ENCODE measurements around the gene SDHAF1.

Gene SDHAF1, protein sequence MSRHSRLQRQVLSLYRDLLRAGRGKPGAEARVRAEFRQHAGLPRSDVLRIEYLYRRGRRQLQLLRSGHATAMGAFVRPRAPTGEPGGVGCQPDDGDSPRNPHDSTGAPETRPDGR
- long read RNA-seq, transcript SDHAF1-201 (1 exons, 1,117 nt), result major isoform, 141 of 141 reads
- long read RNA-seq, partial matches to known transcripts, result 0 of 141 reads
- long read RNA-seq, other reads (novel, unspliced or antisense), result 0 of 141 reads

DNA sequence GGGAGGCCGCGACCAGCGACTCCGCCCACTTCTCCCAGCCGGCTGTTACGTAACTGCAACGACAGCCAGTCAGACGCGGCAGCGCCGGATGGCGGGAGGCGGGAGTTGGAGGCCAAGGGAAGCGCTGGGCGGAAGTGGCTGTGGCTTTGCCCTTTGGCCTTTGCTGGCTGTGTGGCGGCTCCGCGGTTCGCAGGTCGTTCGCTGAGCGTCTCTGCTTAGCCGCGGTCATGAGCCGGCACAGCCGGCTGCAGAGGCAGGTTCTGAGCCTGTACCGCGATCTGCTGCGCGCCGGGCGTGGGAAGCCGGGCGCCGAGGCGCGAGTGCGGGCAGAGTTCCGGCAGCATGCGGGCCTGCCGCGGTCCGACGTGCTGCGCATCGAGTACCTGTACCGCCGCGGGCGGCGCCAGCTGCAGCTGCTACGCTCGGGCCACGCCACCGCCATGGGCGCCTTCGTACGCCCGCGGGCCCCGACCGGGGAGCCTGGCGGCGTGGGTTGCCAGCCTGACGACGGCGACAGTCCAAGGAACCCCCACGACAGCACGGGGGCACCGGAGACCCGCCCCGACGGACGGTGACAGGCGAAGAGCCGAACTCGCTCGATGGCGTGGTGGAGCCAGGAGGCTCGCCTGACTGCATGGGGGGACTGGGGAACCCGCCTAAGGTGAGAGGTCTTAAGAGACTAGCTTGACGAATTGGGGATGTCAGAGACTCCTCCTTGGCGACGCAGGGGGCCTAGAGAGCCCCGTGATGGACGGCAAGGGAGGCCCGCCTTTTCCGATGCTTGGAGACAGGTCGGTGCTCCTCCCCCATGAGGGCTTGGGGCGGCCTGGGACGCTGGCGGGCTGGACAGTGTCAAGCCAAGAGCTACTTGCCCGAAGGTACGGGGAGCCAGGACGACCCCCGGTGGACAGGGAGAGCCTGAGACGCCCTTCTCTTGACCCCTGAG, at the start of gene SDHAF1:
Gene SDHAF1 (plus strand): TSS at position 141 of the 946 bp plus-strand sequence. CDS start 87 bp downstream, at position 228.
- H3K27me3 ChIP-seq (ENCODE audit: insufficient read depth, poor library complexity, severe bottlenecking), result no peaks in the 10 kb centered on the region
- peak within 1 kb of the TSS; percentile 83 for H3K27ac ChIP-seq (replicated peaks)
- peak; percentile 80 for TF ChIP-seq GABPA (IDR thresholded peaks at IDR 0.05; ENCODE audit: low read depth)
- TF ChIP-seq POLR2AphosphoS5 (IDR thresholded peaks at IDR 0.05; ENCODE audit: low read depth), result peak; percentile 74; the same call in 1 of the 2 replicates
- TF ChIP-seq, protein P1, sequence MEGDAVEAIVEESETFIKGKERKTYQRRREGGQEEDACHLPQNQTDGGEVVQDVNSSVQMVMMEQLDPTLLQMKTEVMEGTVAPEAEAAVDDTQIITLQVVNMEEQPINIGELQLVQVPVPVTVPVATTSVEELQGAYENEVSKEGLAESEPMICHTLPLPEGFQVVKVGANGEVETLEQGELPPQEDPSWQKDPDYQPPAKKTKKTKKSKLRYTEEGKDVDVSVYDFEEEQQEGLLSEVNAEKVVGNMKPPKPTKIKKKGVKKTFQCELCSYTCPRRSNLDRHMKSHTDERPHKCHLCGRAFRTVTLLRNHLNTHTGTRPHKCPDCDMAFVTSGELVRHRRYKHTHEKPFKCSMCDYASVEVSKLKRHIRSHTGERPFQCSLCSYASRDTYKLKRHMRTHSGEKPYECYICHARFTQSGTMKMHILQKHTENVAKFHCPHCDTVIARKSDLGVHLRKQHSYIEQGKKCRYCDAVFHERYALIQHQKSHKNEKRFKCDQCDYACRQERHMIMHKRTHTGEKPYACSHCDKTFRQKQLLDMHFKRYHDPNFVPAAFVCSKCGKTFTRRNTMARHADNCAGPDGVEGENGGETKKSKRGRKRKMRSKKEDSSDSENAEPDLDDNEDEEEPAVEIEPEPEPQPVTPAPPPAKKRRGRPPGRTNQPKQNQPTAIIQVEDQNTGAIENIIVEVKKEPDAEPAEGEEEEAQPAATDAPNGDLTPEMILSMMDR (IDR thresholded peaks at IDR 0.05; ENCODE audit: insufficient read depth, low read length), result no peak
- peak; percentile 75 for TF ChIP-seq SPI1 (IDR thresholded peaks at IDR 0.05; ENCODE audit: borderline replicate concordance, low read depth)
- TF ChIP-seq, protein P2, sequence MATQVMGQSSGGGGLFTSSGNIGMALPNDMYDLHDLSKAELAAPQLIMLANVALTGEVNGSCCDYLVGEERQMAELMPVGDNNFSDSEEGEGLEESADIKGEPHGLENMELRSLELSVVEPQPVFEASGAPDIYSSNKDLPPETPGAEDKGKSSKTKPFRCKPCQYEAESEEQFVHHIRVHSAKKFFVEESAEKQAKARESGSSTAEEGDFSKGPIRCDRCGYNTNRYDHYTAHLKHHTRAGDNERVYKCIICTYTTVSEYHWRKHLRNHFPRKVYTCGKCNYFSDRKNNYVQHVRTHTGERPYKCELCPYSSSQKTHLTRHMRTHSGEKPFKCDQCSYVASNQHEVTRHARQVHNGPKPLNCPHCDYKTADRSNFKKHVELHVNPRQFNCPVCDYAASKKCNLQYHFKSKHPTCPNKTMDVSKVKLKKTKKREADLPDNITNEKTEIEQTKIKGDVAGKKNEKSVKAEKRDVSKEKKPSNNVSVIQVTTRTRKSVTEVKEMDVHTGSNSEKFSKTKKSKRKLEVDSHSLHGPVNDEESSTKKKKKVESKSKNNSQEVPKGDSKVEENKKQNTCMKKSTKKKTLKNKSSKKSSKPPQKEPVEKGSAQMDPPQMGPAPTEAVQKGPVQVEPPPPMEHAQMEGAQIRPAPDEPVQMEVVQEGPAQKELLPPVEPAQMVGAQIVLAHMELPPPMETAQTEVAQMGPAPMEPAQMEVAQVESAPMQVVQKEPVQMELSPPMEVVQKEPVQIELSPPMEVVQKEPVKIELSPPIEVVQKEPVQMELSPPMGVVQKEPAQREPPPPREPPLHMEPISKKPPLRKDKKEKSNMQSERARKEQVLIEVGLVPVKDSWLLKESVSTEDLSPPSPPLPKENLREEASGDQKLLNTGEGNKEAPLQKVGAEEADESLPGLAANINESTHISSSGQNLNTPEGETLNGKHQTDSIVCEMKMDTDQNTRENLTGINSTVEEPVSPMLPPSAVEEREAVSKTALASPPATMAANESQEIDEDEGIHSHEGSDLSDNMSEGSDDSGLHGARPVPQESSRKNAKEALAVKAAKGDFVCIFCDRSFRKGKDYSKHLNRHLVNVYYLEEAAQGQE (IDR thresholded peaks at IDR 0.05; ENCODE audit: insufficient replicate concordance, low read depth), result no peak
- peak within 1 kb of the TSS; percentile 83 for H3K4me3 ChIP-seq (replicated peaks; ENCODE audit: insufficient read depth, low read length)
- DNase-seq (ENCODE audit: low read depth in 1 of 2, low spot score in 1 of 2), result peak; percentile 92 to 97

DNA sequence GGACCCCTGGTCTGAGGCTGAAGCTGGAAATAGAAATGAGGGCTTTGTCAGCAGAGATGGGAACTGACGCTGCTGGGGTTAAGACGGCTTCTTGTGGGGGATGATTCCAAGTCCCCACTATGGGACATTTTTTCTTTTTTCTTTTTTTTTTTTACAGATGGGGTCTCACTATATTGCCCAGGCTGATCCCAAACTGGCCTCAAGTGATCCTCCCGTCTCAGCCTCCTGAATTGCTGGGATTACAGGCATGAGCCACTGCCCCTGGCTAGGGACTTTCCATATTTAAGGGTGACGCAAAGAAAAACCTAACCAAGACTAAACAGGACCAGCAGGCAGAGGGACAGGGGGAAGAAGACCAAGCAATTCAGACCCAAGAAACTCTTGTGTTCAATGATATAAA, 48.8 kb upstream of the SDHAF1 start:
- Histone ChIP-seq H3K4me3 (replicated peaks; ENCODE audit: insufficient read depth, low read length) (no peak overlapping the region), H3K27me3 (ENCODE audit: insufficient read depth, poor library complexity, severe bottlenecking) (no peaks in the 10 kb centered on the region), H3K27ac (replicated peaks) (no peak overlapping the region)
- TF ChIP-seq, protein P1 (IDR thresholded peaks at IDR 0.05; ENCODE audit: insufficient read depth, low read length), result no peak
- no peak for TF ChIP-seq SPI1 (IDR thresholded peaks at IDR 0.05; ENCODE audit: borderline replicate concordance, low read depth)
- TF ChIP-seq, protein P2 (IDR thresholded peaks at IDR 0.05; ENCODE audit: insufficient replicate concordance, low read depth), result no peak
- no peak for TF ChIP-seq GABPA (IDR thresholded peaks at IDR 0.05; ENCODE audit: low read depth)
- TF ChIP-seq POLR2AphosphoS5 (IDR thresholded peaks at IDR 0.05; ENCODE audit: low read depth), result no peak
- no peak for DNase-seq (ENCODE audit: low read depth in 1 of 2, low spot score in 1 of 2)

DNA sequence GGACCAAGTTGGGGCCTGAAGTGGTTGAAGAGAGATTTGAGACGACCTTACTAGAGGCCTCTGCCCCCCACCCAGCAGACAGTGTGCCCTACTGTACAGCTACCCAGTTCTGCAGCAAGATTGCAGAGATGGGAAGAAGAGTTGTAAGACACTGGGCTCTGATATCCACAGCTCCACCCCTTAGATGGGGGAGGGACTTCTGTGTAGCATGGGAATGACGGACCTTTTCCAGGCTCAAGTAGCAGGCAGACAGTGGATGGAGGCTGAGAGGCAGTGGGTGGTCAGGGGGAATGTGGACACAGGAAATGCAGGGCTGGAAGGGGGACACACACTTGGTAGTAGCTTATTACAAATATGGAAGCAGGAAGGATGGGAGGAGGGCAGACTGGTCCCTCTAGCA, 45.9 kb upstream of the SDHAF1 start:
- Histone ChIP-seq H3K27ac (replicated peaks) (no peak overlapping the region), H3K4me3 (replicated peaks; ENCODE audit: insufficient read depth, low read length) (no peak overlapping the region), H3K27me3 (ENCODE audit: insufficient read depth, poor library complexity, severe bottlenecking) (no peaks in the 10 kb centered on the region)
- no peak for DNase-seq (ENCODE audit: low read depth in 1 of 2, low spot score in 1 of 2)
- TF ChIP-seq, protein P2 (IDR thresholded peaks at IDR 0.05; ENCODE audit: insufficient replicate concordance, low read depth), result no peak
- TF ChIP-seq POLR2AphosphoS5 (IDR thresholded peaks at IDR 0.05; ENCODE audit: low read depth) (no peak), SPI1 (IDR thresholded peaks at IDR 0.05; ENCODE audit: borderline replicate concordance, low read depth) (no peak), GABPA (IDR thresholded peaks at IDR 0.05; ENCODE audit: low read depth) (no peak)
- TF ChIP-seq, protein P1 (IDR thresholded peaks at IDR 0.05; ENCODE audit: insufficient read depth, low read length), result no peak

Measured in HL-60 (cell line).